Hepatocyte (in vitro differentiated cells): ENCODE data around the gene OCA2.

Experiments
- EZH2 ChIP-seq: fragments of 200-600 bp; sonication (generic); IDR thresholded peaks from 2 replicates; pipeline ENCODE4 v1.6.1; 2016; ENCODE audit warnings: antibody characterized with exemption, mild to moderate bottlenecking, borderline replicate concordance
- EZH2phosphoT487 ChIP-seq: fragments of 200-600 bp; sonication (generic); IDR thresholded peaks from one replicate; pipeline ENCODE4 v1.6.1; 2018; ENCODE audit warnings: antibody characterized with exemption, mild to moderate bottlenecking, low read depth, moderate library complexity; ENCODE audit not compliant: unreplicated experiment, severe bottlenecking
- TF ChIP-seq, protein P1 (sequence below): fragments of 200-600 bp; sonication (generic); IDR thresholded peaks from 2 replicates; pipeline ENCODE4 v1.5.1; 2016; ENCODE audit warnings: antibody characterized with exemption, mild to moderate bottlenecking; ENCODE audit not compliant: poor library complexity

GRCh38 chr15:27741226-27741860 lies 357.8 kb downstream of the OCA2 start:
- TF ChIP-seq, protein P1, sequence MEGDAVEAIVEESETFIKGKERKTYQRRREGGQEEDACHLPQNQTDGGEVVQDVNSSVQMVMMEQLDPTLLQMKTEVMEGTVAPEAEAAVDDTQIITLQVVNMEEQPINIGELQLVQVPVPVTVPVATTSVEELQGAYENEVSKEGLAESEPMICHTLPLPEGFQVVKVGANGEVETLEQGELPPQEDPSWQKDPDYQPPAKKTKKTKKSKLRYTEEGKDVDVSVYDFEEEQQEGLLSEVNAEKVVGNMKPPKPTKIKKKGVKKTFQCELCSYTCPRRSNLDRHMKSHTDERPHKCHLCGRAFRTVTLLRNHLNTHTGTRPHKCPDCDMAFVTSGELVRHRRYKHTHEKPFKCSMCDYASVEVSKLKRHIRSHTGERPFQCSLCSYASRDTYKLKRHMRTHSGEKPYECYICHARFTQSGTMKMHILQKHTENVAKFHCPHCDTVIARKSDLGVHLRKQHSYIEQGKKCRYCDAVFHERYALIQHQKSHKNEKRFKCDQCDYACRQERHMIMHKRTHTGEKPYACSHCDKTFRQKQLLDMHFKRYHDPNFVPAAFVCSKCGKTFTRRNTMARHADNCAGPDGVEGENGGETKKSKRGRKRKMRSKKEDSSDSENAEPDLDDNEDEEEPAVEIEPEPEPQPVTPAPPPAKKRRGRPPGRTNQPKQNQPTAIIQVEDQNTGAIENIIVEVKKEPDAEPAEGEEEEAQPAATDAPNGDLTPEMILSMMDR: no peak
- TF ChIP-seq EZH2: no peak
- TF ChIP-seq EZH2phosphoT487: no peak
